Measurements from ENCODE around the gene MPZL2.

DNA sequence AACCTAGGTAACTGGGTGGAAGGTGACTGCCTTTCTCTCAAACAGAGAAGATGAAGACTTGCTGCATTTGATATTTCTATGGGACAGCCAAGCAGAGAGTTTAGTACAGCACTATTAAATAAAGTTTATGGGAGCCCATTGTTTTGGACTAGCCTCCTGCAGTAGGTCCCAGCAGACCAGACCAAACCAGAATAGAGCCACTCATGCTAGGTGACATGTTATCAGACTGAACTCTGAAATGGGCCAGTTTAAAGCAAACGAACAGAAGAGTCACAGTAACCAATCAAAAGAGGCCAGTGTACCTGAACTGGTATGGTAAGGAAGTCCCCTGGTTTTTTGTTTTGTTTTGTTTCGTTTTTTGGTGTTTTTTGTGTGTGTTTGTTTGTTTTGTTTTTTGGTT lies 7.9 kb upstream of the MPZL2 start:
- TF ChIP-seq CTCF (IDR thresholded peaks at IDR 0.05) = no peak
- no peak for TF ChIP-seq EP300 (IDR thresholded peaks at IDR 0.05)
